ENCODE results near the gene MCFD2. TPM values are rescaled to one million over a fixed set of nuclear protein-coding genes. Genes with fewer than 3 reads are reported as not detected.

The MCFD2 gene
- total RNA-seq, 1 experiment from 2014 or later, result 127 TPM

GRCh38 chr2:46942143-46942526, 26.5 kb upstream of the MCFD2 start:
- DNase-seq (ENCODE audit: low spot score), result no peak
- in situ Hi-C loops (cut with HindIII; ENCODE audit: low sequenced_read_pairs), result no loop called here

GRCh38 chr2:46939626-46940359, 24.2 kb upstream of the MCFD2 start:
- no peak for DNase-seq (ENCODE audit: low spot score)
- in situ Hi-C loops (cut with HindIII; ENCODE audit: low sequenced_read_pairs), result no loop called here

- DNase-seq (ENCODE audit: low spot score), result no peak
- in situ Hi-C loops (cut with HindIII; ENCODE audit: low sequenced_read_pairs), result no loop called here
Measured at GRCh38 chr2:46937471-46937901, 21.9 kb upstream of the MCFD2 start.

GRCh38 chr2:46936566-46936965, 21.0 kb upstream of the MCFD2 start:
- in situ Hi-C loops (cut with HindIII; ENCODE audit: low sequenced_read_pairs), result no loop called here
- no peak for DNase-seq (ENCODE audit: low spot score)

GRCh38 chr2:46935071-46935470, 19.5 kb upstream of the MCFD2 start:
- in situ Hi-C loops (cut with HindIII; ENCODE audit: low sequenced_read_pairs), result no loop called here

GRCh38 chr2:46929612-46930011, 14.0 kb upstream of the MCFD2 start:
- DNase-seq (ENCODE audit: low spot score), result no peak
- in situ Hi-C loops (cut with HindIII; ENCODE audit: low sequenced_read_pairs), result no loop called here

More at GRCh38 chr2:46935071-46935470, 19.5 kb upstream of the MCFD2 start:
- DNase-seq (ENCODE audit: low spot score), result no peak

GRCh38 chr2:46926863-46927262, 11.3 kb upstream of the MCFD2 start:
- no peak for DNase-seq (ENCODE audit: low spot score)
- in situ Hi-C loops (cut with HindIII; ENCODE audit: low sequenced_read_pairs), result no loop called here

- in situ Hi-C loops (cut with HindIII; ENCODE audit: low sequenced_read_pairs), result no loop called here
- no peak for DNase-seq (ENCODE audit: low spot score)
Measured at GRCh38 chr2:46925474-46926351, 10.1 kb upstream of the MCFD2 start.

- no peak for DNase-seq (ENCODE audit: low spot score)
- in situ Hi-C loops (cut with HindIII; ENCODE audit: low sequenced_read_pairs), result no loop called here
Measured at GRCh38 chr2:46924608-46925007, 9.0 kb upstream of the MCFD2 start.

- in situ Hi-C loops (cut with HindIII; ENCODE audit: low sequenced_read_pairs), result no loop called here
- no peak for DNase-seq (ENCODE audit: low spot score)
Measured at GRCh38 chr2:46924038-46924437, 8.4 kb upstream of the MCFD2 start.

- in situ Hi-C loops (cut with HindIII; ENCODE audit: low sequenced_read_pairs), result no loop called here
Measured at GRCh38 chr2:46923041-46923528, 7.5 kb upstream of the MCFD2 start.

GRCh38 chr2:46922606-46923005, 7.0 kb upstream of the MCFD2 start:
- no peak for DNase-seq (ENCODE audit: low spot score)
- in situ Hi-C loops (cut with HindIII; ENCODE audit: low sequenced_read_pairs), result no loop called here

More at GRCh38 chr2:46923041-46923528, 7.5 kb upstream of the MCFD2 start:
- DNase-seq (ENCODE audit: low spot score), result no peak

- in situ Hi-C loops (cut with HindIII; ENCODE audit: low sequenced_read_pairs), result no loop called here
- DNase-seq (ENCODE audit: low spot score), result no peak
Measured at GRCh38 chr2:46921676-46922448, 6.3 kb upstream of the MCFD2 start.

GRCh38 chr2:46917628-46918027, 2.0 kb upstream of the MCFD2 start:
- no peak for DNase-seq (ENCODE audit: low spot score)
- in situ Hi-C loops (cut with HindIII; ENCODE audit: low sequenced_read_pairs), result no loop called here

- in situ Hi-C loops (cut with HindIII; ENCODE audit: low sequenced_read_pairs), result no loop called here
- DNase-seq (ENCODE audit: low spot score), result peak; percentile 95
Measured at GRCh38 chr2:46915811-46916630, 415 bp upstream of the MCFD2 start.

GRCh38 chr2:46914578-46915230, 902 bp downstream of the MCFD2 start:
- in situ Hi-C loops (cut with HindIII; ENCODE audit: low sequenced_read_pairs), result no loop called here
- peak; percentile 38 for DNase-seq (ENCODE audit: low spot score)

- in situ Hi-C loops (cut with HindIII; ENCODE audit: low sequenced_read_pairs), result no loop called here
- DNase-seq (ENCODE audit: low spot score), result peak; percentile 46
Measured at GRCh38 chr2:46913471-46914381, 1.9 kb downstream of the MCFD2 start.

All from G401 (cell line).